Loucy (cell line): ENCODE measurements around the gene NMBR.

Experiments
- CTCF ChIP-seq: fragments of 200-600 bp; sonication (generic); conservative IDR thresholded peaks from 2 replicates; pipeline ENCODE4 v1.5.1; 2014; ENCODE audit warnings: mild to moderate bottlenecking, antibody characterized with exemption, low read length
- EZH2phosphoT487 ChIP-seq: fragments of 200-600 bp; IDR thresholded peaks from 2 replicates; pipeline ENCODE4 v1.6.1; 2018; ENCODE audit warnings: antibody characterized with exemption, mild to moderate bottlenecking, moderate library complexity, borderline replicate concordance

- TF ChIP-seq CTCF, result no peak
- TF ChIP-seq EZH2phosphoT487, result no peak
These were observed 42.1 kb upstream of the NMBR start for GRCh38 chr6:142189057-142189456.
